Mucosa of descending colon (tissue), 3 donors: ENCODE measurements around the gene SPPL3. TPM values are rescaled to one million over a fixed set of nuclear protein-coding genes. Genes with fewer than 3 reads are reported as not detected.

Source experiments
- ATAC-seq: fragments of 200-7000 bp; cut with Tn5 transposase; one replicate; pipeline ENCODE4 v1.9.1; 2020; ENCODE audit warnings: mild to moderate bottlenecking, moderate library complexity
- DNase-seq, 3 donors: peaks; one replicate each; pipeline ENCODE4 v3.0.0-alpha.2; 2020
- H3K36me3 ChIP-seq: fragments of 200-600 bp; one replicate; pipeline ENCODE4 v1.8.0; 2021; ENCODE audit warnings: low read depth, mild to moderate bottlenecking
- H3K4me1 ChIP-seq: fragments of 200-600 bp; one replicate; pipeline ENCODE4 v1.8.0; 2021; ENCODE audit warnings: low read depth, mild to moderate bottlenecking
- H3K4me3 ChIP-seq: fragments of 200-600 bp; one replicate; pipeline ENCODE4 v1.8.0; 2021; ENCODE audit warnings: mild to moderate bottlenecking
- H3K9me3 ChIP-seq: fragments of 200-600 bp; one replicate; pipeline ENCODE4 v1.8.0; 2021; ENCODE audit warnings: mild to moderate bottlenecking
- intact Hi-C, 2 donors: fragments of 100-400 bp; cut with DNase I in 1 of 2; cut with micrococcal nuclease in 1 of 2; formaldehyde crosslinking; loops; one replicate each; pipeline versions ENCODE4 v1.11.0 to v1.11.1; 2022; cut with DNase I, micrococcal nuclease
- total RNA-seq, 3 donors: library from RNA; stranded (reverse); fragmentation: NEBNext Ultra II Directional in 2 of 3; extraction: Animal tissue kit (Norgen Biotek cat#: 25700) in 2 of 3; gene quantifications; one replicate each; pipeline versions ENCODE4 v1.2.1 to v1.2.4, GENCODE V29; 2021 to 2023
- TF ChIP-seq, protein P1 (sequence below): fragments of 200-600 bp; IDR thresholded peaks from one replicate; pipeline ENCODE4 v1.8.0; 2022; ENCODE audit warnings: antibody characterized with exemption, mild to moderate bottlenecking
- donor health status: DM: no; HTN: no; CAD: no; lungs with moderate emphysema.
- donor health status: DM: no; HTN: no; CAD: no.
- donor health status: DM: no; HTN: yes; CAD: no.

SPPL3 gene
- total RNA-seq, 3 donors from 2014 or later: 51.8 to 72.1 (median 65.6) TPM

DNA sequence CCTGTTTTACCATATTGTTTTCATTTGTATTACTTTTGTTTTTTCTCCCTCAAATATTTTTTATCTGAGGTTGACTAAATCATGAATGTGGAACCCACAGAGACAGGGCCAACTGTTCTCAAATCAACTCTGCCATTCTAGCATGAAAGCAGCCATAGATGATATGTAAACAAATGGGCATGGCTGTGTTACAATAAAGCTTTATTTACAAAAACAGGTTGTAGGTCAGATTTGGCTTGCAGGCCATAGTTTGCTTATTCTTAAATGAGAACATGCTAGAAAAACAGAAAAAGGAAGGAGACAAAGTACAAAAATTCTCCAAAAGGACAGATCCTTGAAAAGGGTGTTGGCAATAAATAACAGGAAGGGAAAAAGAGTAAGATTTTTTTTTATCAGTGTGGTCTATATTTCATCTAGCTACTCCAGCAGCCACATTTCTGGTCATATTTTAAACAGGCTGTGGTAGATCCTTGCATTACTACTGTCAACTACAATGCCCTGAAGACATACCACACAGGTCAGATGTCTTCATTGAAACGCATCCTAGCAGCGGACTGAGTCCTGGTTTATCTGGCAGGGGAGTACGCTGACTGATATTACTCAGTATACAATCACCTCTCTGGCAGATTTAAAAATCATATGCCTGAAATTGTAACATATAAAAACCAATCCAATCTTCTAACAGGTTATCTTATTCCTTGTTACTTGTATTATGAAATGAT is 42.9 kb downstream of the SPPL3 start:
- no peaks in the 10 kb centered on the region for H3K36me3 ChIP-seq
- DNase-seq: no peak
- intact Hi-C loops: no loop called here
- no peaks in the 10 kb centered on the region for H3K9me3 ChIP-seq
- ATAC-seq: no peak
- no peak overlapping the region for H3K4me3 ChIP-seq
- no peaks in the 10 kb centered on the region for H3K4me1 ChIP-seq
- TF ChIP-seq, protein P1, sequence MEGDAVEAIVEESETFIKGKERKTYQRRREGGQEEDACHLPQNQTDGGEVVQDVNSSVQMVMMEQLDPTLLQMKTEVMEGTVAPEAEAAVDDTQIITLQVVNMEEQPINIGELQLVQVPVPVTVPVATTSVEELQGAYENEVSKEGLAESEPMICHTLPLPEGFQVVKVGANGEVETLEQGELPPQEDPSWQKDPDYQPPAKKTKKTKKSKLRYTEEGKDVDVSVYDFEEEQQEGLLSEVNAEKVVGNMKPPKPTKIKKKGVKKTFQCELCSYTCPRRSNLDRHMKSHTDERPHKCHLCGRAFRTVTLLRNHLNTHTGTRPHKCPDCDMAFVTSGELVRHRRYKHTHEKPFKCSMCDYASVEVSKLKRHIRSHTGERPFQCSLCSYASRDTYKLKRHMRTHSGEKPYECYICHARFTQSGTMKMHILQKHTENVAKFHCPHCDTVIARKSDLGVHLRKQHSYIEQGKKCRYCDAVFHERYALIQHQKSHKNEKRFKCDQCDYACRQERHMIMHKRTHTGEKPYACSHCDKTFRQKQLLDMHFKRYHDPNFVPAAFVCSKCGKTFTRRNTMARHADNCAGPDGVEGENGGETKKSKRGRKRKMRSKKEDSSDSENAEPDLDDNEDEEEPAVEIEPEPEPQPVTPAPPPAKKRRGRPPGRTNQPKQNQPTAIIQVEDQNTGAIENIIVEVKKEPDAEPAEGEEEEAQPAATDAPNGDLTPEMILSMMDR: no peak

GRCh38 chr12:120858306-120859088 is 45.7 kb downstream of the SPPL3 start:
- intact Hi-C loops: no loop called here
- Histone ChIP-seq H3K4me3 (no peak overlapping the region), H3K36me3 (no peaks in the 10 kb centered on the region), H3K9me3 (no peaks in the 10 kb centered on the region), H3K4me1 (no peaks in the 10 kb centered on the region)
- DNase-seq (no peak), ATAC-seq (no peak)
- TF ChIP-seq, protein P1: no peak

- Histone ChIP-seq H3K4me1 (peaks cover 7% of the 10 kb centered on the region), H3K4me3 (no peak overlapping the region), H3K36me3 (no peaks in the 10 kb centered on the region), H3K9me3 (no peaks in the 10 kb centered on the region)
- TF ChIP-seq, protein P1: peak; percentile 17
- ATAC-seq: peak; percentile 69
- intact Hi-C loops: no loop called here
- peak in 1 of 3 donors; percentile 34 for DNase-seq
Measured at GRCh38 chr12:120856980-120857379, 47.2 kb downstream of the SPPL3 start.

DNA sequence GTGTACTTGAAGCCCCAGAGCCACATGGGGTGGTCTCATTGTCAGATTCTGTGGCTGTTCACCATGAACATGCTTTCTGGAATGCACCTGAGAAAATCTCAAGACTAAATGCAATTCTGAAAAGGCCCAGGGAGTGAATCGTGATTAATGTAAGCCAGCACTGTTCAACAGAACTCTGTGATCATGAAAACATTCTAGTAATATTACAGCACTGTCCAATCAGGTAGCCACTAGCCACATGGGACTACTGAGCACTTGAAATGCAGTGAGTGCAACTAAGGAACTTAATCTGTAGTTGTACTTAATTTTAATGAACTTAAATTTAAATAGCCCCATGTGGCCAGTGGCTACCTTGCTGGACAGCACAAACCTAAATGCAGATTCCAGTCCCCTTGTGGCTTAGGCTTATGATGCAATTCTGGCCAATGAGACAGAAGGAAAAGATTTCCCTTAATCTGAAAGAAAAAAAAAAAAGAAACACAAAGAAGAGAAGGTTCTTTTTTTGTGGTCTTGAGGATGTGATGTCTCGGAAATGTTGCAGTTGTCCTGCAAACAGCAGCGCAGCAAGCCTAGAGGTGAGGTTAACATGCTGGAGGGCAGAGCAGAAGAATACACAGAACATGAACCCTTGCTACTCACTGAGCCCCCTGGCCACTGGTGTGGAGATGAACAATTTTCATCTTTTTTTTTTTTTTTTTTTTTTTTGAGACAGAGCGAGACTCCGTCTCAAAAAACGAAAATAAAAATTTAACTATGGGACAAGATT is 48.2 kb downstream of the SPPL3 start:
- DNase-seq (no peak), ATAC-seq (no peak)
- TF ChIP-seq, protein P1: no peak
- intact Hi-C loops: no loop called here
- H3K4me3 ChIP-seq: no peak overlapping the region
- H3K9me3 ChIP-seq: no peaks in the 10 kb centered on the region
- peaks cover 7% of the 10 kb centered on the region for H3K4me1 ChIP-seq
- H3K36me3 ChIP-seq: no peaks in the 10 kb centered on the region

DNA sequence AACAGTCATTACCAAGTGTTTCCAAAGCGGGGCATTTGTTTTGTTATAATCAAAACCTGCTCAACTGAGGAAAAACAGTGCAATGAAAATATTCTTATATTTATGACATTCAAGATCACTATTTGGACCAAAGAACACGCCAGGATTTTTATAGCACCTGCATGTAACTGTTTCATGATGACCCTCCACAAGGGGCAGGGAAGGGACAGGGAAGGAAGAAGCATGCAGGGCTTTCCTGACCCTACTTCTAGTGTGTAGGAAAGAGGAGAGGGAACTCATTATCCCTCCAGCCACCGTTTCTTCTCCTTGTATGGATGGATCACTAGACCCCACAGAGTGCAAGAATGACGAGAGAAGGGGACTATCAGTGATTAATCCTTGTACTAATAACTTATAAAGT is 49.4 kb downstream of the SPPL3 start:
- H3K4me1 ChIP-seq: peaks cover 7% of the 10 kb centered on the region
- intact Hi-C loops: no loop called here
- TF ChIP-seq, protein P1: no peak
- H3K4me3 ChIP-seq: no peak overlapping the region
- no peaks in the 10 kb centered on the region for H3K9me3 ChIP-seq
- ATAC-seq (no peak), DNase-seq (no peak)
- no peaks in the 10 kb centered on the region for H3K36me3 ChIP-seq
